PC-3 (cell line): ENCODE measurements around the gene SLC22A4. TPM values are rescaled to one million over a fixed set of nuclear protein-coding genes. Genes with fewer than 3 reads are reported as not detected.

Experiments
- ATAC-seq: fragments of 200-7000 bp; cut with Tn5 transposase; 2 replicates; pipeline ENCODE4 v1.9.1; 2020; ENCODE audit warnings: mild to moderate bottlenecking, moderate library complexity
- BruUV-seq: library from RNA; stranded (reverse); fragments of 400-500 nt; replicated peaks from 2 replicates; lab custom pipeline; 2021; lab: Mats Ljungman, UMichigan
- CTCF ChIA-PET: fragments of 300-600 bp; sonication (Branson Sonifier 250); formaldehyde crosslinking; loops from one replicate; lab custom pipeline; 2022; ENCODE audit warnings: antibody characterized with exemption; lab: Charles Lee
- POLR2A ChIA-PET: fragments of 300-600 bp; sonication (Branson Sonifier 250); formaldehyde crosslinking; loops from one replicate; lab custom pipeline; 2022; ENCODE audit warnings: antibody characterized with exemption; ENCODE audit not compliant: unreplicated experiment; lab: Charles Lee
- DNase-seq: peaks from one replicate; pipeline ENCODE4 v3.0.0-alpha.2; 2015
- H2AFZ ChIP-seq: fragments of 300-600 bp; sonication (generic); 2 replicates; pipeline ENCODE4 v1.6.0; 2016; ENCODE audit warnings: antibody characterized with exemption, low read length
- H3F3A ChIP-seq: fragments of 300-600 bp; sonication (generic); one replicate; pipeline ENCODE4 v1.6.0; 2017; ENCODE audit warnings: antibody characterized with exemption, low read length, control low read depth, mild to moderate bottlenecking; ENCODE audit not compliant: unreplicated experiment
- H3K27ac ChIP-seq: fragments of 300-600 bp; sonication (generic); 2 replicates; pipeline ENCODE4 v1.5.1; 2016; ENCODE audit warnings: mild to moderate bottlenecking, low read length
- H3K27me3 ChIP-seq: fragments of 300-600 bp; sonication (generic); 2 replicates; pipeline ENCODE4 v1.6.1; 2016; ENCODE audit warnings: low read length, mixed read lengths
- H3K36me3 ChIP-seq: fragments of 300-600 bp; sonication (generic); 2 replicates; pipeline ENCODE4 v1.6.1; 2016; ENCODE audit warnings: low read depth, mixed run types, low read length, mixed read lengths
- H3K4me1 ChIP-seq: fragments of 300-600 bp; sonication (generic); 2 replicates; pipeline ENCODE4 v1.5.1; 2016; ENCODE audit warnings: low read length; ENCODE audit not compliant: insufficient read depth
- H3K4me2 ChIP-seq: fragments of 300-600 bp; sonication (generic); 2 replicates; pipeline ENCODE4 v1.6.0; 2016; ENCODE audit warnings: low read length
- H3K4me3 ChIP-seq: fragments of 300-600 bp; sonication (generic); 2 replicates; pipeline ENCODE4 v1.5.1; 2016; ENCODE audit warnings: mild to moderate bottlenecking, low read length, mixed read lengths
- H3K79me2 ChIP-seq: fragments of 300-600 bp; sonication (generic); 2 replicates; pipeline ENCODE4 v1.6.1; 2017; ENCODE audit warnings: low read length, mixed read lengths
- H3K9ac ChIP-seq: fragments of 300-600 bp; sonication (generic); 2 replicates; pipeline ENCODE4 v1.6.0; 2016; ENCODE audit warnings: mild to moderate bottlenecking, low read length
- H3K9me2 ChIP-seq: fragments of 300-600 bp; sonication (generic); replicated peaks from 2 replicates; pipeline ENCODE4 v1.6.1; 2016; ENCODE audit warnings: mixed run types, low read length, mixed read lengths
- H3K9me3 ChIP-seq: fragments of 300-600 bp; sonication (generic); 2 replicates; pipeline ENCODE4 v1.6.1; 2016; ENCODE audit warnings: low read length, mixed read lengths
- H4K20me1 ChIP-seq: fragments of 300-600 bp; sonication (generic); 2 replicates; pipeline ENCODE4 v1.6.1; 2016; ENCODE audit warnings: low read length, mixed read lengths
- CTCF ChIP-seq: fragments of 300-600 bp; sonication (generic); conservative IDR thresholded peaks from 2 replicates; pipeline ENCODE4 v1.5.1; 2017; ENCODE audit warnings: antibody characterized with exemption, low read depth, mild to moderate bottlenecking, low read length
- EZH2 ChIP-seq: fragments of 300-600 bp; sonication (generic); IDR thresholded peaks from one replicate; pipeline ENCODE4 v1.6.1; 2017; ENCODE audit warnings: antibody characterized with exemption, mild to moderate bottlenecking, low read length; ENCODE audit not compliant: unreplicated experiment
- EZH2phosphoT487 ChIP-seq: fragments of 300-600 bp; sonication (generic); IDR thresholded peaks from 2 replicates; pipeline ENCODE4 v1.6.1; 2018; ENCODE audit warnings: mild to moderate bottlenecking, antibody characterized with exemption, low read length, borderline replicate concordance
- intact Hi-C: fragments of 100-400 bp; cut with micrococcal nuclease; formaldehyde crosslinking; loops from 2 replicates; pipeline ENCODE4 v1.9.0; 2023
- total RNA-seq: library from RNA; depleted of rRNA; stranded (reverse); fragments of >200 nt; gene quantifications from 2 replicates; pipeline ENCODE4 v1.2.3, GENCODE V29; 2014

The SLC22A4 gene
- total RNA-seq, 1 experiment from 2014 or later: 3.4 TPM

- H3K27me3 ChIP-seq: no peaks in the 10 kb centered on the region
- CTCF ChIA-PET: no interaction called here
- no peaks in the 10 kb centered on the region for H4K20me1 ChIP-seq
- no peak overlapping the region for H3K4me3 ChIP-seq
- H3K27ac ChIP-seq: no peak overlapping the region
- ATAC-seq: no peak
- H2AFZ ChIP-seq: no peak overlapping the region
- H3K9me3 ChIP-seq: no peaks in the 10 kb centered on the region
- H3K9me2 ChIP-seq: no peaks in the 10 kb centered on the region
- intact Hi-C loops: no loop called here
- no peak overlapping the region for H3K4me2 ChIP-seq
- no peaks in the 10 kb centered on the region for H3K36me3 ChIP-seq
- peaks cover 4% of the 10 kb centered on the region; the same call in 1 of the 2 replicates for H3K4me1 ChIP-seq
- no TSS peak for BruUV-seq
- DNase-seq: no peak
- peaks cover 32% of the 10 kb centered on the region for H3K79me2 ChIP-seq
- no peaks in the 10 kb centered on the region for H3F3A ChIP-seq
- POLR2A ChIA-PET: no interaction called here
- no peak for TF ChIP-seq EZH2
- no peak for TF ChIP-seq EZH2phosphoT487
- no peak for TF ChIP-seq CTCF
- H3K9ac ChIP-seq: no peak overlapping the region
Observed at GRCh38 chr5:132301344-132302271, 7.4 kb downstream of the SLC22A4 start.

- Histone ChIP-seq H3K27ac (no peak overlapping the region), H4K20me1 (no peaks in the 10 kb centered on the region), H3K9me2 (no peaks in the 10 kb centered on the region), H3K27me3 (no peaks in the 10 kb centered on the region), H3K4me2 (no peak overlapping the region), H3K79me2 (peaks cover 26% of the 10 kb centered on the region), H3K36me3 (no peaks in the 10 kb centered on the region), H3K4me1 (peaks cover 4% of the 10 kb centered on the region; the same call in 1 of the 2 replicates), H3K9ac (no peak overlapping the region), H3K9me3 (no peaks in the 10 kb centered on the region), H2AFZ (no peak overlapping the region), H3F3A (no peaks in the 10 kb centered on the region), H3K4me3 (no peak overlapping the region)
- TF ChIP-seq CTCF: no peak
- TF ChIP-seq EZH2phosphoT487: no peak
- no peak for TF ChIP-seq EZH2
- DNase-seq: no peak
- ChIA-PET CTCF (no interaction called here), POLR2A (no interaction called here)
- intact Hi-C loops: no loop called here
- BruUV-seq: no TSS peak
- no peak for ATAC-seq
Observed at GRCh38 chr5:132302413-132302812, 8.2 kb downstream of the SLC22A4 start.

GRCh38 chr5:132303589-132303988, 9.4 kb downstream of the SLC22A4 start:
- Histone ChIP-seq H3K79me2 (peaks cover 14% of the 10 kb centered on the region), H4K20me1 (no peaks in the 10 kb centered on the region), H3K4me2 (no peak overlapping the region), H3F3A (no peaks in the 10 kb centered on the region), H3K9me2 (no peaks in the 10 kb centered on the region), H3K4me1 (peaks cover 4% of the 10 kb centered on the region; the same call in 1 of the 2 replicates), H3K9me3 (no peaks in the 10 kb centered on the region), H3K36me3 (no peaks in the 10 kb centered on the region), H3K27ac (no peak overlapping the region), H3K27me3 (no peaks in the 10 kb centered on the region), H2AFZ (no peak overlapping the region), H3K4me3 (no peak overlapping the region), H3K9ac (no peak overlapping the region)
- TF ChIP-seq CTCF: no peak
- TF ChIP-seq EZH2: no peak
- no peak for TF ChIP-seq EZH2phosphoT487
- intact Hi-C loops: no loop called here
- POLR2A ChIA-PET: no interaction called here
- DNase-seq (no peak), ATAC-seq (no peak)
- BruUV-seq: no TSS peak
- CTCF ChIA-PET: no interaction called here
